Measurements from ENCODE around the gene DTX2.
"Not testable (repeated sequence)": the region's sequence is repeated elsewhere in the genome, so short reads cannot be mapped to it uniquely, and the experiment has no call there.

The DTX2 gene

DNA sequence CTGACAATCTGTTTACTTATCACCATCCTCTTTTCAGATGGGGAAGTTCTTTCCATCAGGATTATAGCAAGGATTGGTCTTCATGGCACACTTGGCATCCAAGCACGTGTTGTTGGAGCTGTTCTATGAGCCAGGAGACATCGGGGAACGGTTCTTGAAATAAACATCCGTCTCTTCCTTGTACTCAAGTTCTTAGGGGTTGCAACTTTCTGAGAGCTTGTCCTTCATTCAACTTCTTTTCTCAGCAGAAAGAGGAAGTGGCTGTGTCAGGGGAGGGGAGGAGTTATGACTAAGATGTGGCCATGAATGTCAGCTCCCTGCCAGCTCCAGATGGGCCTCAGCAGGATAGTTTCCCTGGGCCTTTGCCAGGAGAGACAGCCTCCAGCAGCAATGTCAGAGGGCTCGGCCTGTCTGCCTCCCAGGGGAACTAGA, 15.9 kb upstream of the DTX2 start:
- not testable (repeated sequence) for DNase-seq

GRCh38 chr7:76457017-76457416, 4.5 kb upstream of the DTX2 start:
- not testable (repeated sequence) for DNase-seq

DNA sequence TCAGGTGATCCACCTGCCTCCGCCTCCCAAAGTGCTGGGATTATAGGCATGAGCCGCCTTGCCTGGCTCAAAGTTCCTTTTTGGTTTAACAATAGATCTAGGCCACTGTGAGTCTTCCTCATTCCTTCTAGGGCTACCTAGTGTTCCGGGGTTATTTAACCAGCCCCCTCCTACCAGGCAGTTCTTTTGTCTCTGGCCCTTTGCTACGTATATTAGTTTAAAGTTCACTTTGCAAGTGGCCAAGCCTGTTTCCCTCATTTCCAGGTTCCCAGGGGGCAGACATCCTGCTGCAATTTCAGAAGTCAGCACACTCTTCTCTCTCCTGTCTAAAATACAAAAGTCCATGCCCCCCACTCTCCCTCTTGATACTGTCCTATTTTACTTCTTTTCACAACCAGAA, 3.0 kb upstream of the DTX2 start:
- DNase-seq, result not testable (repeated sequence)

- not testable (repeated sequence) for DNase-seq
These were observed 742 bp upstream of the DTX2 start for GRCh38 chr7:76460767-76461166.

DNA sequence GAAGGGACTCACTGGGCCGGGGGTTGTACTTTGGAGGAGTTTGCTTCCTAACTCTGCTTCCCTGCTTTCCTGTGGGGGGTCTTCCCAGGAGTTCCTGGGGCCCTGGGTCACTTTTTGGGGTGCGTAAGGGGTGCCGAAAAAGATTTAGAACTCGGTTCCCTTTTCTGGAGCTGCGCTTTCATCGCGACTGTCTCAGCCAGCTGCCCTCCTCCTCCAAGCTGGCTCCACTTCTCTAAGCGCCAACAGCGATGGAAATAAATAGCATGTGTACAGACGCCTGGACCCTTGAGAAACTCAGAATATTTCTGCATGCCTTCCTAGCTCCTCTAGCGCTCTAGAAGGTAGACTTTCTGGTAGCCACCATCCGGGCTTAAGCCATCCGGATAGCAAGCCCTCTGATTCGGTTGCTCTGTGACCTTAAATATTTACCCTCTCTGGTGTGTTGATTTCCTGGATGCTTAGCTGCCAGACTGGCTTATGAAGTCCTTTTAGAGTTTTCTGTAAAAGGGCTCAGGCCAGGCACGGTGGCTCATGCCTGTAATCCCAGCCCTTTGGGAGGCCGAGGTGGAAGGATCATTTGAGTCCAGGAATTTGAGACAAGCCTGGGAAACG, 868 bp downstream of the DTX2 start:
- not testable (repeated sequence) for DNase-seq

DNA sequence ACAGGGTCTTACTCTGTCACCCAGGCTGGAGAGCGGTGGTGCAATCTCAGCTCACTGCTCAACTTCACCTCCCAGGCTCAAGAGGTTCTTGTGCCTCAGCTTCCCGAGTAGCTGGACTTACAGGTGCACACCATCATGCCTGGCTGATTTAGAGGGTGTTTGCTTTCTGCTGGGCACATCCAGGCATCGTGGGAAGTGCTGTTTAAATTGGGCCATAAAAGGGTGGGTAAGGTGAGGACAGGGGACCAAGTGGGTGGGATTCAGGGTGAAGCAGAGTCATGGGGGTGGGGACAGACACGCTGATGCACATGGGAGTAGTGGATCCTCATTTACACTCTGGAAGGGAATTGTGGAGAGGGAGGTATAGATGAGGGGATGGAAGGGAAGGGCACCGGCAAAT, 3.5 kb downstream of the DTX2 start:
- DNase-seq, result not testable (repeated sequence)

- not testable (repeated sequence) for DNase-seq
These were observed 4.4 kb downstream of the DTX2 start for GRCh38 chr7:76465950-76466349.

- not testable (repeated sequence) for DNase-seq
These were observed 6.4 kb downstream of the DTX2 start for GRCh38 chr7:76467743-76468404.

DNA sequence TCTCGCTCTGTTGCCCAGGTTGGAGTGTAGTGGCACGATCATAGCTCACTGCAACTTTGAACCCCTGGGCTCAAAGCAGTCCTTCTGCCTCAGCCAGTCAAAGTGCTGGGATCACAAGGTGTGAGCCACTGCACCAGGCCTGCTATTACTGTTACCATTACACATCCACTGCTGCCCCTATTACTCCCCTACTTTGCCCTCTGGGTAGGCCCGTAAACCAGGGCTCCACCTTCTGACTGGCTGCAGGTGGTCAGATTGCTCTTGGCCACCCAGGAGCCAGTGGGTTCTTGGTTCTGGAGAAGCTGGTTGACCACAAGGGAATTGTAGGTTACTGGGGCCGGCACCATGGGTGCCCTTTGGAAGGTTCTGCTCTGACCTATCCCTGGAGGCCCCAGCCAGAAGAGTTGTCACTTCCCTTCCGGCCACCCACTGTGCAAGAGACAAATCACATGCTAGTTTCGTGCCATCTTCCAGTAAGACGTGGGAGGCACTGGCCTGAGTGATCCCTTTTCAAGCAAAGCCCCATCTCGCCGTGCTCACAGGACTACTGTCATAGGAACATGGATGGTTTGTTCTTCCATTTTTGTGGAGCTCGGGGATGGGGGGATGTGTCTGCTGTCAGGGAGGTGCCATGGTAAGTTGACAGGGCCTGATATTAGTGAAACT, 10.2 kb downstream of the DTX2 start:
- not testable (repeated sequence) for DNase-seq

DNA sequence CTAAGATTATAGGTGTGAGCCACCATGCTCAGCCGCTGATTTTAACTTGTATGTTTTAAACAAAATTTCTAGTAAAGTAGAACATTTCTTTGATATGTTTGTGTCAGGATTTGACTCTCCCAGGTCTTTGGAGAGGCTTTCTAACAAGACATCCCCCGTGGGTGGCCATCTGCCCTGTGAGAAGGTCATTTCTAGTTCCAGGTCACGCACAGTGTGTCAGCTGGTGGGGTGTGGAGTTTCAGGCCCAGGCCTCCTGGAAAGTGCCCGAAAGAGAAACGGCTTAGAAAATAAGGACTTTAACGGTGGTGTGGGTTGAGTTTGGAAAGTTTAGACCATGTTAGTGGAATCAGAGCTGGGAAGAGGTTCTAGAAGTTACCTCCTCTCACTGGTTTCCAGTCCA, 11.6 kb downstream of the DTX2 start:
- DNase-seq, result not testable (repeated sequence)

GRCh38 chr7:76476280-76476679, 14.8 kb downstream of the DTX2 start:
- not testable (repeated sequence) for DNase-seq

DNA sequence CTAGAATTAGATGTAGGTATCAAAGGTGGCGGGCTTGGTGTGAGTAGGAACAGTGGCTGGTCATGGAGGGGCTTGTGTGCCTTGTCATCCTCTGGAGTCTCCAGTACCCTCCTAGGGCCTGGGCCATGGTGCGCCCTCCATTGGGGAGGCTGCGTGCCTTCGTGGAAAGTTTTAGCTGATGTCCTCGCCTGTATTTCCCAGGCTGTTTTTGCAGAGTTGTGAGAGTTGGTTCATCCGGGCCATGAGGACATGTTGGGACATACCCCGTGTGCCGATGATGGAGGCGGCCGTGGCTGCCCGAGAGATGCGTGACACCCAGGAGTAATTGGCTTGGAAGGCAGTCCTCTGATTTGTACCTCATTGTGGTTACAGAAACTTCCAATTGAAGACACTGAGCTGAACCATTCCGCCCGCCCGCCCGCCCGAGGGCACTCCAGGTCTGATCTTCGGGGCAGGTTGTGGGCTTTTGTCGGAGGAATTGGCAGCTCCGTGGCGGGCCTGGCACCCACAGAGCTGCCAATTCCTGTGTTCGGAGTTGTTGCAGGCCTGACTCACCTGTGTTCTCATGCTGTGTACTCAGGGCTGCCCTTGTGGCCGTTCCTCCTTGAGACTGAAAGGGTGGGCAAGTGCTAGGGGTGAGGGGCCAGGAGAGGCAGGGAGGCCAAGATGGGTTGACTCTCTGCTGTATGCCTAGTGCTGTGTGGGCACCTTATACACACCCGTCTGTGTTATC, 15.4 kb downstream of the DTX2 start:
- DNase-seq, result not testable (repeated sequence)

DNA sequence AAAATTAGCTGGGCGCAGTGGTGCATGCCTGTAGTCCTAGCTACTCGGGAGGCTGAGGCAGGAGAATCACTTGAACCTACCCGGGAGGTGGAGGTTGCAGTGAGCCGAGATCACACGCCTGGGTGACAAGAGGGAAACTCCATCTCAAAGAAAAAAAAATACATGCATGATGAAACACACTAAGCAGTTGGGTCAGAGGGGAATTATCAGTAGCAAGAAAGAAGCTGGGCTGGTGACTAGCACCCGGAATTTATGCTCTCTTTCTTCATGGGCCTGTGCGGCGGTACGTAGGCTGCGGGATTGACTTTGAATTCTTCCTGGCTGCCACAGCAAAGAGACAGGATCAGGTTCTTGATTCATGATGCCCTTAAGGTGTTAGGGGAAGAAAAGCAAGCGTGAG, 18.1 kb downstream of the DTX2 start:
- DNase-seq, result not testable (repeated sequence)

GRCh38 chr7:76480403-76481253, 19.1 kb downstream of the DTX2 start:
- not testable (repeated sequence) for DNase-seq

GRCh38 chr7:76482660-76483059, 21.2 kb downstream of the DTX2 start:
- not testable (repeated sequence) for DNase-seq

DNA sequence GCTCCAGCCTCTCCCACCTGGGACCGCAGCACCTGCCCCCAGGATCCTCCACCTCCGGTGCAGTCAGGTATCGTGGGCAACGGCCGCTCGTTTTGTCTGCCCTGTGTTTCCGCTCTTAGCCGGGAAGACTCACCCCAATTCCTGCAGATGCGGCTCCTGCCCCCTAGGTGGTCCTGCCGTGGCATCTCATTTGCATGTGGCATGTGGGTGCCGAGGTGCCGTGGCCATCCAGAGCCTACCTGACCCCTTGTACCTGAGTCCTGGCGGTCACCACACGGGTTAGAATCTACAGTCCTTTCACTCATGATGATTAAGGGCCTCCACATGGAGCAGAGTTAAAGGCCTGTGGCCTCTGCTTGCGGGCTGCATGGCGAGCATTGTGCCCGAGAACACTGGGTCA, 21.6 kb downstream of the DTX2 start:
- DNase-seq, result not testable (repeated sequence)

GRCh38 chr7:76484456-76484855, 22.9 kb downstream of the DTX2 start:
- not testable (repeated sequence) for DNase-seq

DNA sequence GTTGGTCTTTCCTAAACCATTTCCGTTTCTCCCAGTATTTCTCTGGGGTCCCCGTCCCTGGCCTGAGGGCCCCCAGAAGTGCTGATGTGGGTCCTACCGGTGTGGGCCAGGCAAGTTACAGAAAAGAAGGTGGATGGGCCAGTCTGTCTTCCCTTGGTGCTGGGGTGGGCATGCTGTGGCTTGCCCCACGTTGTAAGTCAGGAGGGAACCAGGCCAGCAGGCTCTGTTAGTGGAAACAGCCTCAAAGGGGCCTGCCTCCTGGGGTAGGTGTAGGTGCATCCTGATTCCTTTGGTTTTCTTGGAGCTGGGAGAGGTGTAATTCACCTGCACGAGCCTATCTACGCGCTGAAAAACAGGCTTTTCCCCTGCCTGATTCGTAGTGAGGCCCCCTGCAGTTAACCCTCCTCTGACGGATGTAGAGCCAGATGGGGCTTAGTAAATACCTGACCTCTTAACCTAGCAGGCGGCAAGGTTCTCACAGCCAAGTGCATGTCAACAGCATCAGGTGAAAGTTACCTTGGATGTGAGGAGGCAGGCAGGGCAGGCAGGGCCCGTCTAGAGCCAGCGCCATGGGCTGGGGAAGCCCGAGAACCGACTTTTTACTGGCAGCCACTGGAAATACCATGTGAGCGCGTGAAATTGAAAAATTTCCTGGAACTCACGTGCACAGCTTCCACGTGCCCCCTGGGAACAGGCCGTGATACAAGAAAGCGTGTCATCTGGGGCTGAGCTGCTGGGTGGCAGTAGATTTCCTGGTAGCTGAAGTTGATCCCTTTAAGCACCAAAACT, 24.5 kb downstream of the DTX2 start:
- DNase-seq, result not testable (repeated sequence)

- DNase-seq, result peak; percentile 30 to 32
These were observed 25.1 kb downstream of the DTX2 start for GRCh38 chr7:76486618-76487017.

DNA sequence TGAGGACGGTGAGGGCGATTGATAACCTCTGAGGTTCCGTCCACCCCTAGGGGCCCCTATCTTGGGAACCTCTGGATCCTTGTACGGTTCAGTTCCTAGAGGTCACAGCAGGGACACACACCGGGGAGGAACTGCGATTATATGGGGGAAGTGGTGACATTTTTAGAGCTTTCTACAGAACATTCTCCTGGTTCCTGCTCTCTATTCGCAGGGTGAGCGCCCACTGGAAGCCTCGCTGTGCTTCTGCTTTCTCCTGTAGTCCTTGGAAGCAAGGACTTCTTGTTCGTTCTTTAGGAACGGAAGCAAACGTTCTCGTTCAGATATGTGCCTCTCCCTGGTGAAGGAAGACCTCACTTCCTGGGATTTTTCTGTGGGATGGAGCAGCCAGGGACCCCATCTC, 26.5 kb downstream of the DTX2 start:
- not testable (repeated sequence) for DNase-seq

DNA sequence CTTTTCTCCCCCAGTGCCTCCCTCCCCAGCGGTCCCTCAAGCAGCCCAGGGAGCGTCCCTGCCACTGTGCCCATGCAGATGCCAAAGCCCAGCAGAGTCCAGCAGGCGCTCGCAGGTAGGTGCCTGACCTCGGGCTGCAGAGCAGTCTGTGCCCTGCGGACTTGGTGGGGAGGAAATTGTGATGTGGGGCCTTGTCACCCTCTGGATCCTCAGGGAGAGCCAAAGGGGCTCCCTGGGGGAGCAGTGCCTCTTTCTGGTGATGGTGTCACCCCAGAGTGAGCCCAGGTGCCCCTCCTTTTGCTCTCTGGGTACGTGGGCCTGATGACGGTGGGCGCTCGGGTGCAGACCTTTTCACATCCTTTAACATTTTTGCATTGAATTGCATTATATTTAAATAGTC, 30.6 kb downstream of the DTX2 start:
- DNase-seq, result not testable (repeated sequence)

Measured in stimulated activated CD4-positive, alpha-beta T cell treated with anti-CD3 and anti-CD28 coated beads, Interleukin-2, amount 100 ng/mL, for 24 hours (primary cell).